SH-SY5Y (cell line): ENCODE results near the gene EMD.

Experiments
- GATA2 ChIP-seq: IDR thresholded peaks from 2 replicates; pipeline ENCODE4 v1.6.1; 2011; ENCODE audit warnings: mild to moderate bottlenecking, low read depth, low read length
- GATA3 ChIP-seq: IDR thresholded peaks from 2 replicates; pipeline ENCODE4 v1.6.1; 2011; ENCODE audit warnings: low read depth, mild to moderate bottlenecking, low read length, moderate library complexity

DNA sequence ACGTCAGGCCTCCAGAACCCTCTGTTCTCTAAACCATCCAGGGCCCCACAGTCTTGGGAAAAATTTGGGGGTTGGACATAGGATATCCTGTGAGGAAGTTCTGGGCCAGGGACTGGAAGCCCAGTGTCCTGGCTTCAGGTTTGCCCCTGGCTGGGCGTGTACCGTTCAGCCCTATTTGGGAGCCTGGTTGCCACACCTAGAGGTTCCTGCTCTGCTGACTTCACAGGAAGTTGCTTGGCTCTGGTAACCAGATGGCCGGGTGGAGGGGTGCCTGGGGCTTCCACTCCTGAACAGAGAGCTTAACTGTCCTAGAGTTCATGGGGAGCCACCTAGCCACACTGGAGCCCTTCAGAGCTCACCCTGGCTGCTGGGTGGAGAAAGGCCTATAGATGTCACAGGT is 33.4 kb downstream of the EMD start:
- TF ChIP-seq GATA2 (no peak), GATA3 (no peak)
